Neural cell (in vitro differentiated cells): ENCODE data around the gene RSPO3. TPM values are rescaled to one million over a fixed set of nuclear protein-coding genes. Genes with fewer than 3 reads are reported as not detected.

Experiments
- H2AFZ ChIP-seq: fragments of 200-600, 300-800 bp; sonication (generic), shearing (Covaris generic); 2 replicates; pipeline ENCODE4 v1.6.0; 2014; ENCODE audit warnings: low read depth, mild to moderate bottlenecking, antibody characterized with exemption, low read length, moderate library complexity
- H3F3A ChIP-seq: fragments of 200-600 bp; shearing (Covaris generic); 2 replicates; pipeline ENCODE4 v1.6.1; 2016; ENCODE audit warnings: mild to moderate bottlenecking, moderate library complexity, mixed read lengths, antibody characterized with exemption, low read length; ENCODE audit not compliant: insufficient read depth, poor library complexity, severe bottlenecking
- H3K27ac ChIP-seq: fragments of 200-600, 300-800 bp; sonication (generic), shearing (Covaris generic); 2 replicates; pipeline ENCODE4 v1.5.1; 2014; ENCODE audit warnings: mild to moderate bottlenecking, low read length, moderate library complexity
- H3K27me3 ChIP-seq: fragments of 300-800, 200-600 bp; sonication (generic), shearing (Covaris generic); 2 replicates; pipeline ENCODE4 v1.6.0; 2014; ENCODE audit warnings: mild to moderate bottlenecking, low read depth, low read length, moderate library complexity; ENCODE audit not compliant: insufficient read depth
- H3K36me3 ChIP-seq: fragments of 300-800, 200-600 bp; sonication (generic), shearing (Covaris generic); 2 replicates; pipeline ENCODE4 v1.5.1; 2014; ENCODE audit warnings: mild to moderate bottlenecking, antibody characterized with exemption, low read length, moderate library complexity; ENCODE audit not compliant: insufficient read depth
- H3K4me2 ChIP-seq: fragments of 300-800, 200-600 bp; sonication (generic), shearing (Covaris generic); 2 replicates; pipeline ENCODE4 v1.6.0; 2014; ENCODE audit warnings: mild to moderate bottlenecking, low read length
- H3K4me3 ChIP-seq: fragments of 300-800, 200-600 bp; sonication (generic), shearing (Covaris generic); 2 replicates; pipeline ENCODE4 v1.5.1; 2014; ENCODE audit warnings: mild to moderate bottlenecking, low read length, moderate library complexity
- H3K79me2 ChIP-seq: fragments of 200-600 bp; shearing (Covaris generic); replicated peaks from 2 replicates; pipeline ENCODE4 v1.6.0; 2014; ENCODE audit warnings: mild to moderate bottlenecking, low read length, moderate library complexity; ENCODE audit not compliant: insufficient read depth
- H3K9ac ChIP-seq: fragments of 300-800, 200-600 bp; sonication (generic), shearing (Covaris generic); 2 replicates; pipeline ENCODE4 v1.6.1; 2016; ENCODE audit warnings: mild to moderate bottlenecking, low read length, mixed read lengths
- H3K9me2 ChIP-seq: fragments of 200-600 bp; shearing (Covaris generic); 2 replicates; pipeline ENCODE4 v1.6.1; 2016; ENCODE audit warnings: mild to moderate bottlenecking, low read length, mixed read lengths; ENCODE audit not compliant: insufficient read depth
- H3K9me3 ChIP-seq: fragments of 200-600, 300-800 bp; sonication (generic), shearing (Covaris generic); 2 replicates; pipeline ENCODE4 v1.6.1; 2016; ENCODE audit warnings: mild to moderate bottlenecking, mixed run types, low read length, moderate library complexity, mixed read lengths
- H4K20me1 ChIP-seq: fragments of 200-600 bp; shearing (Covaris generic); 2 replicates; pipeline ENCODE4 v1.6.1; 2016; ENCODE audit warnings: mild to moderate bottlenecking, mixed run types; ENCODE audit not compliant: insufficient read depth
- CTCF ChIP-seq: fragments of 450-650 bp; IDR thresholded peaks from 2 replicates; pipeline ENCODE4 v1.5.1; 2014; ENCODE audit warnings: antibody characterized with exemption, mild to moderate bottlenecking, moderate library complexity; ENCODE audit not compliant: poor library complexity, severe bottlenecking
- EP300 ChIP-seq: fragments of 450-650 bp; conservative IDR thresholded peaks from 2 replicates; pipeline ENCODE4 v1.6.1; 2014; ENCODE audit warnings: antibody characterized with exemption, mild to moderate bottlenecking, moderate library complexity; ENCODE audit not compliant: poor library complexity, severe bottlenecking
- EZH2 ChIP-seq: fragments of 200-600, 300-800 bp; shearing (Covaris generic), sonication (generic); IDR thresholded peaks from 2 replicates; pipeline ENCODE4 v1.6.1; 2014; ENCODE audit warnings: antibody characterized with exemption, low read length, borderline replicate concordance, mild to moderate bottlenecking; ENCODE audit not compliant: insufficient read depth, poor library complexity, severe bottlenecking
- MXI1 ChIP-seq: fragments of 450-650 bp; conservative IDR thresholded peaks from 2 replicates; pipeline ENCODE4 v1.6.1; 2014; ENCODE audit warnings: antibody characterized with exemption, mild to moderate bottlenecking; ENCODE audit not compliant: poor library complexity, severe bottlenecking
- POLR2AphosphoS5 ChIP-seq: IDR thresholded peaks from 2 replicates; pipeline ENCODE4 v1.6.1; 2012
- RAD21 ChIP-seq: fragments of 450-650 bp; conservative IDR thresholded peaks from 2 replicates; pipeline ENCODE4 v1.6.1; 2014; ENCODE audit warnings: antibody characterized with exemption, mild to moderate bottlenecking, moderate library complexity
- REST ChIP-seq: IDR thresholded peaks from 2 replicates; pipeline ENCODE4 v1.6.1; 2012; ENCODE audit warnings: borderline replicate concordance
- SMC3 ChIP-seq: fragments of 450-650 bp; conservative IDR thresholded peaks from 2 replicates; pipeline ENCODE4 v1.6.1; 2014; ENCODE audit warnings: antibody characterized with exemption, mild to moderate bottlenecking, moderate library complexity; ENCODE audit not compliant: poor library complexity
- TAF1 ChIP-seq: IDR thresholded peaks from 2 replicates; pipeline ENCODE4 v1.6.1; 2012; ENCODE audit warnings: low read depth
- polyA plus RNA-seq: library from polyadenylated mRNA; depleted of rRNA; stranded (reverse); fragments of >200 nt; gene quantifications from 2 replicates; pipeline ENCODE4 v1.2.3, GENCODE V29; 2014

Gene RSPO3
- polyA plus RNA-seq, 1 donor from 2014 or later, result 0.48 TPM

GRCh38 chr6:127077886-127078285 lies 40.6 kb upstream of the RSPO3 start:
- no peaks in the 10 kb centered on the region for H3K36me3 ChIP-seq
- H3K27ac ChIP-seq, result no peak overlapping the region
- no peak overlapping the region for H3K4me2 ChIP-seq
- H2AFZ ChIP-seq, result no peak overlapping the region
- no peaks in the 10 kb centered on the region for H3K79me2 ChIP-seq
- no peak overlapping the region for H3K4me3 ChIP-seq
- H3K9ac ChIP-seq, result no peak overlapping the region
- no peak for TF ChIP-seq EZH2
- no peak for TF ChIP-seq REST
- no peak for TF ChIP-seq TAF1
- no peak for TF ChIP-seq CTCF
- no peak for TF ChIP-seq RAD21
- no peak for TF ChIP-seq MXI1
- TF ChIP-seq POLR2AphosphoS5, result no peak
- TF ChIP-seq SMC3, result no peak
- TF ChIP-seq EP300, result no peak
- H4K20me1 ChIP-seq, result no peaks in the 10 kb centered on the region
- no peaks in the 10 kb centered on the region for H3K27me3 ChIP-seq
- H3K9me2 ChIP-seq, result no peaks in the 10 kb centered on the region
- no peaks in the 10 kb centered on the region for H3F3A ChIP-seq
- no peaks in the 10 kb centered on the region for H3K9me3 ChIP-seq

- no peaks in the 10 kb centered on the region for H3F3A ChIP-seq
Measured at GRCh38 chr6:127078669-127079068, 39.8 kb upstream of the RSPO3 start.

More at GRCh38 chr6:127078669-127079068, 39.8 kb upstream of the RSPO3 start:
- Histone ChIP-seq H3K27ac (no peak overlapping the region), H3K27me3 (no peaks in the 10 kb centered on the region), H3K4me3 (no peak overlapping the region), H3K79me2 (no peaks in the 10 kb centered on the region), H3K36me3 (no peaks in the 10 kb centered on the region), H2AFZ (no peak overlapping the region), H3K9me2 (no peaks in the 10 kb centered on the region), H4K20me1 (no peaks in the 10 kb centered on the region), H3K4me2 (no peak overlapping the region), H3K9ac (no peak overlapping the region), H3K9me3 (no peaks in the 10 kb centered on the region)
- TF ChIP-seq MXI1, result no peak
- no peak for TF ChIP-seq EZH2
- no peak for TF ChIP-seq RAD21
- TF ChIP-seq REST, result no peak
- no peak for TF ChIP-seq CTCF
- no peak for TF ChIP-seq EP300
- TF ChIP-seq POLR2AphosphoS5, result no peak
- TF ChIP-seq SMC3, result no peak
- TF ChIP-seq TAF1, result no peak
